GM18499 (cell line): ENCODE data around the gene NAT8L.

Experiments used
- ATAC-seq: cut with Tn5 transposase; IDR thresholded peaks from one replicate; pipeline ENCODE4 v1.9.1; 2021; ENCODE audit warnings: moderate number of reproducible peaks; ENCODE audit not compliant: insufficient read depth, unreplicated experiment

Gene NAT8L

DNA sequence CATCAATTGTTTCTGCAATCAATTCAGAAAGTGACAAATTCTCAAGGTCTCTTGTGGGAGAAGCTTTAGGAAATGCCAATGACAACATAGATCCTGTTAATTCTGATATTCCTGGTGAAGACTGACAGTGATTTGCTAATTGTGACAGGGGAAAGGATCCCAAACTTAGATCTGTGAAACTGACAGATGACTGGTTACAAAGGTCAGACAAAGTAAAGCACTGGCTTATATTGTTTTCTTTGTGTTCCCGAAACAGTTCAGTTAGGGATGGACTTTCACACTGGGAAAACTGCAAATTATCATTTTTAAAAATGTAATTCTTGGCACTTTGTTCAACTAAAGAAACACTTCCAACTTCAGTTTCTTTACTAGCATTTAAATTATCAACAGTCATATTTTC, 30.1 kb downstream of the NAT8L start:
- ATAC-seq: no peak

DNA sequence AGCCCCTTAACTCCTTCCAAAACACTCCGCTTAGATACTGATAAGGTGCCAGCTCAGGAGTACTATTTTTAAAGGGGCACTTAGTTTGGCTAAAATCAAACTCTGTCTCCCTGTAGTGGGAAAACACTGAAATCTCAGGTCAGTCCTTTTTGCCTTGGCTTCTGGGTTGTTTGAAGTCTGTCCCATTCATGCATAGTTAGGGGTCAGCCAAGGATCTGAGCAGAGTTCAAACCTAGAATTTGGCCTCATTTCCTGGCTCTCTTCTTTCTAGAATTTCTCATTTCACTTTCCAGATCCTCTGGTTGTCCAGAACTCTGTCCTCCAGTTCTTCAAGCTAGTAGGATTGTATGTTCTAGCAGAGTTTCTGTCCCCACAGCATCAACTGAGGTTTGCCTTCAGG, 31.5 kb downstream of the NAT8L start:
- ATAC-seq: no peak

DNA sequence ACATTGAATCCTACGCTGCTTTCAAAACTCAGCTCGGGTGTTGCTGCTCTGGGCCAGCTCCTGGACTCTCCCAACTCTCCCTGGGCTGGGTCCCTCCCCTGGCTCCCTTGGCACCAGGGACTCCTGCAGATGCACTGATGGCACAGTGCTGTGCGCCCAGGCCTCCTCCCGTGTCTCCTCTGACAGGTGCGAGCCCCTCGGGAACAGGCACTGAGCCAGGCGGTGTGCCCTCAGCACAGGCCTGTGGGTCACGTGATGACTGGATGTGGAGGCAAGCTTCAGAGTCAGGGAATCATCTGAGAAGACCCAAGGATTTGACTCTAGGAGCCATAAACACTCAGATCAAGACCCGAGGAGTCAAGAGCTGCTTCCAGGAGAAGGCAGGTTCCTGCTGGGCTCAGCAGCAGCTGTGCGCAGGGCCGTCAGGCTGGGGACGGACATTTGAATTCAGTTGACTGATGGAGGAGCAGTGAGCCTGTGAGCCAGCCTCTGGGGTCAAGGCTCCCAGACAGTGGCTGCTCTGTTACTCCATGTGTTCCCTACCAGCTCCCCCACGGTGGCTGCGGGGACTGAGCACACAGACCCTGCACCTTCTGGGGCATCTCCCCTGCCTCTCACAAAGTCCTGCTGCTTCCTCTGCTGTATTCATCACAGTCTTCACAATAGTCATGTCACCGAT, 33.0 kb downstream of the NAT8L start:
- no peak for ATAC-seq

DNA sequence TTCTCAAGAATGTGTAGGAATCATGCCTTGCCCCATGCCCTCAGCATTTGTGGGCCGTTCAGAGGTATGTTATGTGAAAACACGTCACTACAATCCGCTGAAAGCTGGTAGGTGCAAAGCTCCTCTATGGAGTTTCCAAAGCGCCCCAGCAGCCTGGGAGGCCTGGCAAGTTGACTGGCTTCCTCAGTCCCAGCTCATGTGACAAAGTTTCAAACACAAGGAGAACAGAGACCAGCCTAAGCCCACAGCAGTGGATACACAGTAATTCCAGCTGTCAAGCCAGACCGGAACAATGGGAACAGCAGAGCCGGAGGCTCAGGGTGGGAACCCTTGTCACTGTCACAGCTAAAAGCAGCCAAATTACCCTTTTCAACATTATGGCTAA, 33.5 kb downstream of the NAT8L start:
- ATAC-seq: no peak

DNA sequence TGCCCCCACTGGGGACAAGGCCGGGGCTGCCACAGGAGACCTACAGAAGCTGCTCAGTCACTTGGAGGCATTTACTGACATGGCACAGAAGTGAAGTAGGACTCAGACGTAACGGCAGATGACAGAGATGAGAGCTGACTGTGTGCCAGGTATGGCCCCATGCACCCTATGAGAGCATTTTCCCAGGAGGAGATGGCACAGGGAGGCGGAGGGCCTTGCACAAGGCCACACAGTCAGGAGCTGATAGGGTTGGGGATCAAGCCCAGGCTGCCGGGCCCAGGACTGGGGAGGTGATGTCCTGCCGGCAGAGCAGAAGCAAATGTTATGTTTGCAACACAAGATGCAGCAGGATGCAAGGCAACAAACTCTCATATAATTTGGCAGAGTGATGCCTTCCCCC, 34.1 kb downstream of the NAT8L start:
- no peak for ATAC-seq

DNA sequence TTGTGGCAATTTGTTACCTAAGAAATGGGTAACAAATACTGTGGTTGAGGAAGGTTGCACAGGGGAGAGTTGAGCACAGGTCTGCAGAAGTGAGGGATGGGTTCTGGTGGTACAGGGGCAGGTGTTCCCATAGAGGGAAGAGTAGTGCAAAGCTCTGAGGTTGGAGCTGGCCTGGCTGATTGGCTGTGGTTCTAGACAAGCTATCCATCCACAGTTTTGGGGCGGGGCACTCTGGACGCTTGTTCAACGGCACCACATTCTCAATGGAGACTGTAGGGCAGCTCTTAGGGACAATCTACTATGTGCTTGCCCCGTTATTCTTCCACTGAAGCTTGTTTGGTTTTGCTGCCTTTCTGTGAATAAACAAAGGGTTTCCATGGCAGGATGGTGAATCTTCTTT, 35.4 kb downstream of the NAT8L start:
- no peak for ATAC-seq

DNA sequence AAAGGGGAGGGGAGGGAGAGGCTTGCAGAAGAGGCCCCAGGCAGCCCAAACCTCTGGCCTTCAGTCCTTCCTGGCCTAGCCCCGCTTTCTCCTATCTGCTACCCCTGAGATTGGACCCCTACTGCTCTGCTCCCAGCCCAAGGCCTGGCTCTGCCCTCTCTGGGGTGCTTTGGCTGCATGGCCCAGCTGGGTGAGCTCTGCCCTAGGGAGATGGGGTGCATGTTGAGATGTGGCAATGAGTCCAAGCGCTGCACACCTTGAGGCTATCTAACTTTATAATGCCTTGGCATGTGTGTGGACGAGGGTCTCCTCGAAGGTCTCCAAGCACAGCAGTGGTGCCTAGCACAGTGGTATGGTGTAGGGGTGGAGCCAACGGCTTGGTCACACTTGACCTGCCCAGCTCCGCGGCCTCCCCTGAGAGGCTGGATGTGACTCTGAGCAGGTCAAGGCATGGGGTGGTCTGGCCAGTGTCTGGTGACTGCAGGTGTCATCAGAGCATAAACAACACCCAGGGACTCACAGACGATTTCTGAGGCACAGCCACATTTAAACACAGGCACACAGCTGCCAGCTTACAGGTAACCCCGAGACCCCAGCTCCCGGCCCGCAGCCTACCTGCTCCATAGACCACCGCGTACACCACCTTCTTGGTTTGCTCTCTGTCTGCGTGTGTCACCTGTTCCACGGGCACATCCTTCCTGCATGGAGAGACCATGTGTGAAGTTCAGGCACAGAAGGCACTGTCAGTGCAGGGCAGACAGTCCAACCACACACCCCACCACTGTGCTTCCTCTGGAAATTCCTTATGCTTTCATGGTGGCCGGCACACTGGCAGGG, 36.3 kb downstream of the NAT8L start:
- ATAC-seq: no peak

DNA sequence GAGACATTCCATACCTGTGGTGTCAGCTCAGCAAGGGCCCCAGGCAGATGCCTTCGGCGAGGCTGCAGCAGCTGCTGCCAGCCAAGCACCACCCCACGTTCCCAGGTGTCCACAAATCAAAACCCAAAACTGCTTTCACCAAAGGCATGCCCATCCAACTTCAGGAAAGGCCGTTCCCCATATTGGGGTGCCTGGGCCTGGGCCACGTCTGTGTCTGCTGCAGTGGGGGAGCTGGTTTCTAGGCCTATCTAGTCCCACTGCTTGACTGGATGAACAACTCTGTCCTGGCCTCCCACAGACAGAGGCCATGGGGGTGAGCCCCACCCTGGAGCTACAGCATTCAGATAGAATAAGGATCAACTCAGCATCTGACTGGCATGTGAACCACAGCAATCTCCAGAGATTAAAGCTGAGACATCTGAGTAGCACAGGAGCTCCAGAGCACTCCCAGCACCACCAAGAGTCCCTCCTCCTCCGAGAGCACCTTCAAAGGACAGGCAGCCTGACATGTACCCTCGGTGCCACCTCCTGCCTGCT, 37.0 kb downstream of the NAT8L start:
- no peak for ATAC-seq

DNA sequence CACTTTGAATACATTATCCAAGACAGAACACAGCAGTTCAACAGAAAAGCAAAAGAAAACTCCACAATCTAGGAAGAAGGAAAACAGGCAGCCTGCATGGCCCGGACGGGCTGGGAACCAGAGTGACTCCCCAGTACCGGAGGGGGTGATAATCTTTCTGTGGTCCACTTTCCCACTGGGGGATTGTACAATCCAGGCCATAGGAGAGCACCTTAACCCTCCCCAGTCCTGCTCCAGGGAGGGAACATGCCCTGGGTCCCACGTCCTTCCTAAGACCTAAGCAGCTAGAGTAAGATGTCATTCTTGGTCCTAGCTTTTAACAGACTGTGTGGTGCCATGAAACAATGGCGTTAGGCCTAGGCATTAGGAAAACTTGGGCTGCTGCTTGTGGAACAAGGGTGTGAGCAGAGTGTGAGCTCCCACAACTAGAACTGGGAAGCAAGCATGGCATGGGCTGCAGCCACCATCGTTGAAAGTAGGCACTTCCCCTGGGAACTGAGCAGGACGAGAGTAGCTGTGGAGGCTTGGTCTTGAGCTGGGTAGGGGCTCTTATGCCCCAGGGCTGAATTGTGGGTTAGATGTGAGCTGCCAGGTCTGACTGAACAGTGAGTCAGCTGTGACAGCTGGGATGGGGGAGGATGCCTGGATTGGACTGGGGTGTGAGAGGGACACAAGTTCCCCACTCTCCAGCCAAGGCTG, 42.4 kb downstream of the NAT8L start:
- no peak for ATAC-seq

DNA sequence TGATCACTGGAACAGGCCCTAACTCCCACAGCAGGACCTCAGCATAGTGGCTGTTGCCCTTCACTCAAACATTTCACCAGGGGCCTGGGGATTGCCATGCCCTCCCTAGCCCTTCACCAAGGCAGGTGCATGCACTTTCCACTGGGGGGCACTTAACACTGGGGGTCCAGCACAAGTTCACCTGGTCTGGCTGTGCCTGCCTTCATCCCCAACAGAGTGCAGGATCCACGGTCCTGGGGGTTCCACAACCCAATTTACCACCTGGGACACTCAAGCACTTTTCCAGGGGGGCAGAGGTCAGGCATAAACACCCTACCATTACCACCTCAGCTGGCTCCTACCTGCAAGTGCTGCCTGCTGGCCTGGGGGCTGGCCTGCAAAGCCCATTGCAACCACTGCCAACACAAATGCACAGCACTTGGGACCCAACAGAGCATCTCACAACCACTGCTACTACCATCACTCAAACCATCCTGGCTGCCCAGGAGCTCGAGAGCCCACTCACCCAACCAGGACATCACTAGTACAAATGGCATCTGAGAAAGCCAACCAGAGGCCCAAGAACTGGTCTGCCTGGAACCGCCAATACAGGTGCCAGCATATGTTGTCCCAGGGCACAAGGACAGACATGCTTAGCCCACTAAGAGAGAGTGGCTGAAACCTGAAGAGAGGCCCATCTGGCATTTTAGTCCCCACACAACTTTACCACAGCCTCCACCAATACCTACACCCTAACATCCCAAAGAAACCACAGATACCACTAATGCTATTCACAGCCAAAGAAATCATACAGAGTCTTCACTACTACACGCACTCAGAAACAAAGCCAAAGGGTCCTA, 43.1 kb downstream of the NAT8L start:
- no peak for ATAC-seq

DNA sequence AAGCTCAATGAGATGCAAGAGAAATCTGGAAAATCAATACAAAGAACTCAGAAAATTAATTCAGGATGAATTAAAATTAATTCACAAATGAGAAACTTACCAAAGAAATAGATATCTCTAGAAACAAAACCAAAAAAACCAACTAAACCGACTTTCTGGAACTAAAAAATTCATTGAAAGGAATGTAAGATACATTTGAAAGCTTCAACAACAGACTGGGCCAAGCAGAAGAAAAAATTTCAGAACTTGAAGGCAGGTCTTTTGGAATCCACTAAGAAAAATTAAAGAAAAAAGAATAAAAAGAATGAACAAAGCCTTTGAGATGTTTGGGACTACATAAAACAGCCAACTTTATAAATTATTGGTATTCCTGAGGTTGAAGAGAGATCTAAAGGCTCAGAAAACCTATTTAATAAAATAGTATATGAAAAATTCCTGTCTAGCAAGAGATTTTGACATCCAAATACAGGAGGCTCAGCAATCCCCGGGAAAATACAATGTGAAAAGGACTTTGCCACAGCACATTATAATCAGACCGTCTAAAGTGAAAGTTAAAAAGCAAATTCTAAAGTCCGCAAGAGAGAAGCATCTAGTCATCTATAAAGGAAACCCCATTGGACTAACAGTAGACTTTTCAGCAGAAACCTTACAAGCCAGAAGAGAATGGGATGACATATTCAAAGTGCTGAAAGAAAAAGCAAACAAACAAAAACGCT, 44.2 kb downstream of the NAT8L start:
- ATAC-seq: no peak

DNA sequence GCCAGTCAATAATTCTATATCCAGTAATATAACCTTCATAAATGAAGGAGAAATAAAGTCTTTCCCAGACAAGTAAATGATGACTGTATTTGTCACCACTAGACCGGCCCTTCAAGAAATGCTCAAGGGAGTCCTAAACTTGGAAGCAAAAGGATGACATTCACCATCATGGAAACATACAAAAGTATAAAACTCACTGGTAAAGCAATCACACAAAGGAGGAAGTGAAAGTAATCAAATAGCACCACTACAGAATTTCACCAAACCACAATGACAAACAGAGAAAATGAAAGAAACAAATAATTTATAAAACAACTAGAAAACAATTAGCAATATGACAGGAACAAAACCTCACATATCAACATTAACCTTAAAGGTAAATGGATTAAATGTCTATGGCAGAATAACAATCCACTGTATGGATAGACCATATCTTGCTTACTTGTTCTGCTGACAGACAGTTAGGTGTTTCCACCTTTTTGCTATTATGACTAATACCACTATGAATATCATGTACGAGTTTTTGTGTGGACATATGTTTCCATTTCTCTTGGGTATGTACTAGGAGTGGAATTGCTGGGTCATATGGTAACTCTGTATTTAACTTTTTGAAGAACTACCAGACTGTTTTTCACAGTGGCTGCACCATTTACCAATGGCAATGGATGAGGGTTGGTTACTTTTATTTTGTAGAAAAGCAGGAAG, 44.9 kb downstream of the NAT8L start:
- no peak for ATAC-seq

DNA sequence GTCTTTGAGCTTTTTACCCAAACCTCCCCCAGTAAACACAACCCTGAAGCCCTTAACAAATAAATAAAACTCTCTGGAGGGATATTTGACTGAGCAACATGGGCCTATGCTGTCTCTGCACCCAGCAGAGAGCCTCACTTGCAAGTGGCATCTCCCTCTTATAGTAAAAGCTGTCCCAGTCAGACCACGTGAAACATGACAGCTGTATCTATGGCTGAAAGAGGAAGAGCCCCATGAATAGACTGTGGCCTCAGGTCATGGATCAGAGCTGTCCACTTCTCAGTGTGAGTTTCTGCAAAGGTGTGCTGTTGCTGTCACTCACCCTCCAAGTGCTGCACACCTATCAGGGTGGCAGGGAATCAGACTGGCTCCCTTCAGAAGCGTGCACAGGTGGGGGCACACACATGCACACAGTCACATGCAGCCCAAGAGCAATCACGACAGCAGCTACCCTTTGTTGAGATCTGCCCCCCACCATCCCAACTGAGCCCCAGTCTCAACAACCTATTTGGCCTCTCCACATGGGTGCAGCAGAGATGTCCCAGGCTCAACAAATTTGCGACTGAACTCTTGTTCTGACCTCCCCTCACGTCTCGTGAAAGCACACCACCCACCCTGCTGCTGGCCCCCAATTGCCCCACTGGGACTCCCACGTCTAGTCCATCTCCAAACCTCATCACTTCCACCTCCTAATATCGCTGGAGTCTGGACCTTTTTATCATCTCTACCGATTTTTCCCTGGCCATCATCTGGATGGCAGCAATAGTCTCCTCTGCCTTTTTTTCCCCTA, 45.6 kb downstream of the NAT8L start:
- ATAC-seq: no peak

DNA sequence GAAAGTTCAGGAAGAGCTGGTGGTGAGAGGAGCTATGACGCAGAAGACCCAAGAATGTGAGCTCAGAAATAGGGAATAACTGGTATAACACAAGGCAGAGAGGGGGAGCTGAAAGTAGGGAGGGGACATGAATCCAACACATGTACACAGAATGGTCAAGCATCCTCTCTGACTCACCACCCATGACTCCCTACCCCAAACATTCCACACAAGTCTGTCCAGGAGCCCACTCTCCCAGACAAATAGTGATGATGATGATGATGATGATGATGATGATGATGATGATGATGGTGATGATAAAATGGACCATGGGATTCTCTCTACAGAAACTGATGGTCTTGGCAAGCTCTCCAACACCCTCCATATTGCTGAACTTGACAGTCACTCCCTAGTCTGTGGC, 46.4 kb downstream of the NAT8L start:
- no peak for ATAC-seq

DNA sequence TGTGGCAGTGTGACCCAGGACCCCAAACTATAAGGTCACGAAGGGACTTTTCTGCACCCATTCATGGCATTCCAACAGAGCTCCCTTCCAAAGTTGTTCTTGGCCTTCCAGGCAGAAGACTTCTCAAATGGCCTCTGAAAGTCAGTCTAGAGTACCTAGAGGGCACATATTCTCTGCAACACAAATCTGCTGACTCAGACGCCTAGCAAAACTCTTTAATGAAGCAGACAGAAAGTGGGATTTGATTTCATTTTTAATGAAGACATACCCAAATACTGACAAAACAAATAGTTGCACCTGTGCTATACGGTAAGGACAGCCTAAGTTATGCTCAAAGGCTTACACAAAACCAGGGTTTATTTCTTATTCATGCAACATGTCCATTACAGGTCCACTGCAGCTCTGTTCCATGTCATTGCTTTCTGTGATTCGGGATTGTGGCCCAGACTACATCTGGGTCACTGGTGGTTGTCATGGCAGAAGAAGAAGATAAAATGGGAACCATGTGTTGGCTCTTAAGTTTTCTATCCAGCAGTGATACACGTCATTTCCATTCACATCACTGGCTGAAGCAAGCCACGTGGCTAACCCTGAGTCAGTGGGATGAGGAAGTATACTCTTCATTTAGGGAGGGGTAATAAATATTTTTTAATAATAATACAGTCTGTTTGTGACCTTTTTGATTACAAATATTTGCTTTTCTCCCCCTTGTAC, 57.7 kb downstream of the NAT8L start:
- ATAC-seq: no peak
